Inferior parietal cortex (tissue), 1 donor: ENCODE measurements around the gene VPS11.
"Not testable (repeated sequence)": the region's sequence is repeated elsewhere in the genome, so short reads cannot be mapped to it uniquely, and the experiment has no call there.

Source experiments
- DNase-seq: peaks from one replicate; pipeline ENCODE4 v3.0.0-alpha.2; 2016; ENCODE audit errors: extremely low spot score

The VPS11 gene

DNA sequence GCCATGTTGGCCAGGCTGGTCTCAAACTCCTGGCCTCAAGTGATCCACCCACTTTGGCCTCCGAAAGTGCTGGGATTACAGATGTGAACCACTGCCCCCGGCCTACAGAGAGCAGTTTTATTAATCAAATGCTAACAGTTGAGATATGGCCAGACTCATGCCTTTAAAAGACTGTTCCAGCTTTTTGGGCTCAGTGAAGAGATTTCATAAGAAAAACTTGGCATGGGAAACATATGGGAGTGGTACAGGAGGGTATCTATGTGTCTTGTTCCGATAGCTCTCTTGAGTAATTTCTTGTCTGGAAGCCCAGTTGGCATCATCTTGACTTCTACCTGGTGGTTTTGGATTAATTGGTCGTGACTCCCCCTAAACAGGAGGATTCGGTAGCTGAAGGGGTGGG, 28.7 kb upstream of the VPS11 start:
- no peak for DNase-seq

DNA sequence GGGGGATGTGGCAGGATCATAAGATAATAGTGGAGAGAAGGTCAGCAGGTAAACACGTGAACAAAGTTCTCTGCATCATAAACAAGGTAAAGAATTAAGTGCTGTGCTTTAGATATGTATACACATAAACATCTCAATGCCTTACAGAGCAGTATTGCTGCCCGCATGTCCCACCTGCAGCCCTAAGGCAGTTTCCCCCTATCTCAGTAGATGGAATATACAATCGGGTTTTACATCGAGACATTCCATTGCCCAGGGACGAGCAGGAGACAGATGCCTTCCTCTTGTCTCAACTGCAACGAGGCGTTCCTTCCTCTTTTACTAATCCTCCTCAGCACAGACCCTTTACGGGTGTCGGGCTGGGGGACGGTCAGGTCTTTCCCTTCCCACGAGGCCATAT, 28.1 kb upstream of the VPS11 start:
- DNase-seq: not testable (repeated sequence)

DNA sequence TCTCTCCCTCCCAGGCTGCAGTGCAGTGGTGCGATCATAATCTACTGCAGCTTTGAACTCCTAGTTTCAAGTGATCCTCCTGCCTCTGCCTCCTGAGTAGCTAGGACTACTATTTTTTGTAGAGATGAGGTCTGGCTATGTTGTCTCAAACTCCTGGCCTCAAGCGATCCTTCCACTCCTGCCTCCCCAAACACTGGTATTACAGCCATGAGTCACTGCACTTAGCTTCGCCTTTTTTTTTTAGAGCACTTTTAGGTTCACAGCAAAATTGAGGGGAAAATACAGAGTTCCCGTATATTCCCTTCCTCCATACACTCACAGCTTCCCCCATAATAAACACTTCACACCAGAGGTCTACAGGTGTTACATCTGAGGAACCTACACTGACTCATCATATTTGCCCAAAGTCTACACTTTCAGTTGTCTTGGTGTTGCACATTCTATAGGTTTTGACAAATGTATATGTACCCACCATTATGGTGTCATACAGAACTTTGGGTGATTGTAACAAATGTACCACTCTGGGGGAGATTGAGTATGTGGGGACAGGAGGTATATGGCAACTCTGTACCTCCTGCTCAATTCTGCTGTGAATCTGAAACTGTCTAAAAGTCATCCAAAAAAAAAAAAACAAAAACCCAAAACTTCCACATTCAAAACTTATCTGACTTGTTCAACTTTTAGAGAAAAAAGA, 25.6 kb upstream of the VPS11 start:
- no peak for DNase-seq

DNA sequence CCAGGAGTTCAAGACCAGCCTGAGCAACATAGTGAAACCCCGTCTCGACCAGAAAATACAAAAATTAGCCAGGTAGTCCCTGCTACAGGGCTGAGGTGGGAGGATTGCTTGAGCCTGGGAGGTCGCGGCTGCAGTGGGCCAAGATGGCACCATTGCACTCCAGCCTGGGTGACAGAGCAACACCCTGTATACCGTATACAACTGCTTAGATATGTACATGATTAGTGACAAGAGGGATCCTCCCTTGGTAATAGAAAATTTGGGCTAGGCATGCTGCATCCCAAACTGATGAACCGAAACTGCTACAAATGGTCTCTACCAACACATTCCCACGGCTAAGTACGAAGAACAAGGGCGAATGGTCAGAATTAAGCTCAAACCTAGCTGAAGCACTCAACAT, 24.7 kb upstream of the VPS11 start:
- DNase-seq: no peak

DNA sequence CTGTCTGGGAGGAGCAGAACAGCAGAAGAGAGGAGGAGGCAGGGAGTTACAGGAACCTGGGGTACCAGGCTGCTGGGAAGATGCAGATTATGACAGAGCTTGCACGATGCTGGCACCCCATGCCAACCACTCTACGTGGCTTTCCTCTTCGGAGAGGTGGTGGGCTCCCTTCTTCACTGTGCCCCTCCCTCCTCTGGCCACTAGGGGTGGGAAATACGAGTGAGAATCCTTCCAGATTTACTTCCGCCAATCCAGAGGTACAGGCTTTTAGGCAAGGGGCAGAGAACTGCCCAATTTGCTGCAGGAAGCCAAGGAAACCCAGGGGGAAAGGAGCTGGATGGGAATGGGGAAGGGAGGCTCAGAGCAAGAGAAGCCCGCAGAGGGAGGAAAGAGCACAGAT, 22.9 kb upstream of the VPS11 start:
- DNase-seq: no peak

DNA sequence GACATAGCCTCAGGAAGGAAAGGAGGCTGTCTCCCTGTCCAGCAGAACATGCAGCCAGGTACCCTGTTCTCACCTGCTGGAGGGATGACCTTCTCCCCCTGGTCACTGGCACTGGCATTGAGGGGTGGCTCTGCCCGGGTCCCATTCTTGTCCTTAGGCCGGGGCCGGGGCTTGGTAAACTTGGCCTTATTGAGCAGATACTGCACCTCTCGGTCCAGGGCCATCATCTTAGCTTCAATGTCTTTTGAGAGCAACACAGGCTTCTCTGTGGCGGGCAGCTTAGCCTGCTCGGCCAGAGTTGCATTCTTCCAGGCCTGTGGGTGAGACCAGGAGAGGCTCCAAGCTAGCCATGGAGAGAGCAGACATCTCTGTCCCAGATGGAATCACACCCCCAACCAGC, 21.1 kb upstream of the VPS11 start:
- no peak for DNase-seq

DNA sequence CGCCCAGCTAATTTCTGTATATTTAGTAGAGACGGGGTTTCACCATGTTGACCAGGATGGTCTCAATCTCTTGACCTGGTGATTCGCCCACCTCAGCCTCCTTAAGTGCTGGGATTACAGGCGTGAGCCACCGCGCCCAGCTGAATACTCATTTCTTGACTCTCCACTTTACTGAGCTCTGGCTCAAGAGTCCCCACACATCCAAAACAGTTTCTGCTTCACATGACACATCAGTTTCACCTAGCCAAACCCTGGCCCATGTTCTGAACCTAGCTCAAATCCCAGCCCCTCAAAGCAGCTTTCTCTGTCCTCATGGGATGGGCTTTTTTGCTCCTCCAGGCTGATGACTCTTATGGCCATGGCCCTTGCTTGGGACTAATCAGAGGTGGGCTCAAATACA, 20.4 kb upstream of the VPS11 start:
- no peak for DNase-seq

DNA sequence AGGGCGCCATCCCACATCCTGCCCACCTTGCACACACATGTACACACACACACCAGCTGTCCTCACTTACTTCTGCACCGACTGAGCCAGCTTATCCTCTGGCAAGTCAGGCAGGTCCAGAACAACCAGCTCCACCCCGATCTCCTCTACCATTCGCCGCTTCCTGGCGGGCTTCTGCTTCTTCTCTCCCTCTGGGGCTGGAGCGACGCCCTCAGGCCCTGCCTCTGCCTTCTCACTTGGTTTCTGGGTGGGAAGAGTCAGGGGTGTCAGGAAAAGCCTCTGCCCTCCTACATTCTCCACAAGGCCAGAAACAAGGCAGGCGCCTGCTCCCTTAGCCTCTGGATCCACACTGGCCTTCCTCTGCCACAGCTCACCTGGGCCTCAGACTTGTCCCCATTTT, 19.0 kb upstream of the VPS11 start:
- no peak for DNase-seq

DNA sequence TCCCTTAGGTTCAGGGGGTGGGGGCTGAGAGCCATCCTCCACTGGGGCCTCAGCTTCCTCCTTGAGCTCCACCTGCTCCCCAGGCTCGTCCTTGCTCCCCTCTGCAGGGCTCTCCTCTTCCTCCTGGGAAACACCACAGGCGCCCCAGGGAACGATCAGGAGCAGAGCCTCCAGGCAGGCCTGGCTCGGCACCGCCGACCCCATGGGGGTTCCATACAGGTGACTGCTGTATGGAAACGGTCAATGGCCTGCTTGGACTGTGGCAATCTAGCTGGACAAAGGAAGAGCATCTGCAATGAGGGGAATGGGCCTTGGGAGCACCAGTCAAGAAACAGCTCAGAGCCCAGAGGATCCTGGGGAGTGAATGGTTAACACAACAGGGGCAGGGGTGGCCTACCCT, 18.5 kb upstream of the VPS11 start:
- DNase-seq: no peak

DNA sequence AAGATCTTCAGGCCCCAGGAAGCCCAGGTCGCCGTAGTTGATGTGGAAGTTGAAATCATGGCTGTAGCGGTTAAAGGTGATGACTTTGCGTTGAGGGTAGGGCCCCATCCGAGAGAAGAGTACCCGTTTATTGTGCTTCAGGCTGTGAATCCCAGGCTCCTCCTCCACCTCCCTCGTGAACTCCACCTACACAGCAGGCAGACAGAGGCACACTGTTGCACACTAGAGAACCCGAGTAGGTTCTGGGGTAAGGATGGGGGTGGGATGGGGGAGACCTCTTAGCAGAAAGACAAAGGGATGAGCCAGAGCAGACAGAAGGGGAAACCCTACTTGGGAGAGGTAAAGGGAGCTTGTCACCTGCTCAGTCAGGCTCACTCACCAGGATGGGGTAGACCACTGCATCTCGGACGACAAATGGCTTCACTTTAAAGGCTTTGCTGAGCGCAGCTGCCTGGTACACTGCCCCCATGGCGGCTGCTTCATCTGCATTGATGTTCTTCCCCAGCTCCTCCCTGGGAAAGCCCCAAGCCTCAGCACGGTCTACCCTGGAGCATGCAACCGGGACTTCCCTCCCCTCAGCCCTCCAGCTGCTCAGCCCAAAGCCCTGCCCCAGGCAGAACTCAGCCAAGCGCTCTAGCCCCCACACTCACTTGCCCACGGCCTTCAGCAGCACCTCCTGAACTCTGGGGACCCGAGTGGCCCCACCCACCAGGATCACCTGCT, 16.0 kb upstream of the VPS11 start:
- DNase-seq: no peak

DNA sequence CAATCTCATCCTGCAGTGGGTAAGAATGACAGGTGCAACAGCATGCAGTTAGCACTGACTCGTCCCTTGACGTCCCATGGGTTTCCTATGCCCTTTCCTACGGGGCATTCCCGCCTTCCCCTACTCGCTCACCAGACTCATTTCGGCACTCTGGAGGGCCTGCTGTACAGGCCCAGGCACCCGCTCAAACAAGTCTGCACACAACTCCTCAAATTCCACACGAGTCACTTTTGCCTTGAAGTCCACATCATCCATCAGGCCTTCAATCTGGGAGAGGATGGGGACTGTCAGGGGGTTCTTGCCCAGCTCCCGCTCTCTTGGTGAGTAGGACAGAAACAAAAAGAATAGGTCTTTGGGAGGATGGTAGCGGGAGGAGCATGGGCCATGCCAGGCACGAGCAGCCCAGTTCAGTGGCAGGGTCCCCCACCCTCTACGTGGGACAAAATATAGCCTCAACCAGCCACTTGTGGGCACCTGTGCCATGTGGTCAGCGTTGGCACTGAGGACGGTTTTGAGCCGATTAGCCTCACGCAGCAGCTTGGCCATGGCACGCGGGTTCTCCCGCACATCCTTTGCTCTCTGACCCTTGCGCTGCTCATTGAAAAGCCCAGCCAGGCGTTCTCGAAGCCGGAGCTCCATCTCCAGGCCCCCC, 15.3 kb upstream of the VPS11 start:
- DNase-seq: no peak

DNA sequence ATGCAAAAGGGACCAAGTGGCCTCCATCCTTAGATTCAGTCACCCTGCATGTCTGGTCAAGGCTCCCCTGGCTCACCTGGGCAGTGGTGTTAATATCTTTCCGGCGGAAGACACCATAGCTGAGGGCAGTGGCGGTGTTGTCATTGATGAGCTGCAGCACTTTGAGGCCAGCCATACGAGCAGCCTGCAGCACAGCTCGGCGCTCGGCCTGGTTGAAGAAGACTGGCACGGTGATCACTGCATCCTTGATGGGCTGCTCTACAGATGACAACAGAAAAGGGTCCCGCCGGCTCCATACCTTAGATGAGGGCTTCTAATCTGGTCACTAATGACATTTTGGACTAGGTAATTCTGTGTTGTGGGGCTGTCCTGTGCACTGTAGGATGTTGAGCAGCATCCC, 13.2 kb upstream of the VPS11 start:
- DNase-seq: no peak

DNA sequence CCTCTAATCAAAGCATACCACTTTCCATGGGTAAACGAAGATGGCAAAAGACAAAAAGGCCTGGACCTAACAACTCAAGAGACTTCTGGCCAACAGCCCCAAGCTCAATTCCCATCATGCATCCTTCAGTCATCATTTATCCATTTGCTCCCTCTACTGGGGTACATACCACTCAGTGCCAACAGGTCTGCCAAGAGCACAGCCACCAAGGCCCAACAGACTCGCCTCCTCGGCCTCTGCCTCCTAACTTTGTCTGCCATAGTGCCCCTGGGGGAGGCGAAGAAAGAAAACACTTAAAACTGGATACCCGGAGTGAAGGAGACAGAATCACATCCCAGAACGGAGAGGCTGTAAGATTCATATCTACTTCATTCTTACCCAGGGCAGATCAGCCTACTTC, 11.7 kb upstream of the VPS11 start:
- no peak for DNase-seq

DNA sequence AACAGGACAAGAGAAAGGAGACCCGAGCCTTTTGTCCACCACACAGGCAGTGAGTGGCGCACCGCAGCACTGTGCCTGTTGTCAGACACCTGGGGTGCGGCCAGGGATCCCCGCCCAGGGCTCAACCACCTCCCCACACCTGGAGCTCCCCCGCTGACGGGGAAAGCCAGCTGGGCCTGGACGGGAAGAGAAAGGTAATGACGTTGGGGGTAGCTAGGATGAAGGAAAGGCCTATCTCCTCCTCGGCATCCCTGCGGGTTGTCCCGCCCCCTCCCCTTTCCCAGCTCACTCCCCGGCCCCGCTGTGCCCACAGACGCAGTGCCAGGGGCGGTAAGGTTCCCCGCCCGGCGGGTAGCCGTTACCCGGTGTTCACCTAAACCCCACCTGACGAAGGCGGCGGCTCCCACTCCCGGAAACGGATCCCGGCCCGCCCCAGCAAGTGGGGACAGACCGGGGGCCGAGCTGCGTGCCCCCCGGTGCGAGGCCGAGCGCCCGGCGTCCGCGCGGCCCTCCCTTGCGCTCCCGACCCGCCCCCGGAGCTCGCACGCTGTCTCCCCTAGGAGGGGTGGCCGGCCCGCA, 11.1 kb upstream of the VPS11 start:
- DNase-seq: no peak

DNA sequence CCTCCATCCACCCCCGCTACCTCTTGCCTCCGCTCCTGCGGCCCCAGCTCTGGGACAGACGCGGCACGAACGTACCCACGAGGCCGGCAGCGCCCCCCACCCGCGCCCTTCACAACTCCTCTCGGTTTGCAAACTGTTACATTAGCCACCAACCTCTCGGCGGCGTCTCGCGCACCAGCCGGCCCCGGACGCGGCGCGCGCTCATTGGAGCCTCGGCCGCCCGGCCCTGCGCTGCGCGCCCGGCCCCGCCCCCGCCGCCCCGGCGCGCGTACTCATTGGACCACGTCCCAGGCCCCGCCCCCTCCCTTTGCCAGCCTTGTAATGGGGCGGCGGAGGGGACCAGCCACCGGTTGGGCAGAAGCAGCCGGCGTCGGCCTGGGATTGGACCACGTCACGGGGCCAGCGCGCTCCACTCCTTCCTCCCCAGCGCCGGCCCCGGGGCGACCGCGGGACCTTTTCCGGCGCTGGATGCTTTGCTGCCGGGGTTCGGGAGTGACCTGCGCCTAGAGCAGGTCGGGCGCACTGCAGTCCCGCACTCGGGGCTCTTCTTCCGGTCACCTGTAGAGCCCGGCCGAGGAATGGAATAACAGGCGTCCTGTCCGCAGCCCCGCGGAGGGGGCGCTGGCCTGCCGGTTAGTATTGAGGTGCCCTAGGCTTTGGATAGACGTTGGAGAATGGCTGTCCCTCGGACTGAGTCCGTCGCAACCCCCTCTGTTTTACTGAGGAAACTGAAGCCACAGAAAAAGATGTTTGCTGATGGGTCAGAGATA, 10.4 kb upstream of the VPS11 start, which contains the start of gene HYOU1:
TSS of gene HYOU1 (minus strand) at position 206 of the 770 bp plus-strand sequence. CDS start 1,045 bp downstream, outside the sequence.
- peak; percentile 90 for DNase-seq

DNA sequence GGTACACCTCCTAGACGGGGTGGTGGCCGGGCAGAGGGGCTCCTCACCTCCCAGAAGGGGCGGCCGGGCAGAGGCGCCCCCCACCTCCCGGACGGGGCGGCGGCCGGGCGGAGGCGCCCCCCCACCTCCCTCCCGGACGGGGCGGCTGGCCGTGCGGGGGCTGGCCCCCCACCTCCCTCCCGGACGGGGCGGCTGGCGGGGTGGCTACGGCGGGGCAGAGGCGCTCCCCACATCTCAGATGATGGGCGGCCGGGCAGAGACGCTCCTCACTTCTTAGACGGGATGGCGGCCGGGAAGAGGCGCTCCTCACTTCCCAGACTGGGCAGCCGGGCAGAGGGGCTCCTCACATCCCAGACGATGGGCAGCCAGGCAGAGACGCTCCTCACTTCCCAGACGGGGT, 8.5 kb upstream of the VPS11 start:
- DNase-seq: not testable (repeated sequence)

DNA sequence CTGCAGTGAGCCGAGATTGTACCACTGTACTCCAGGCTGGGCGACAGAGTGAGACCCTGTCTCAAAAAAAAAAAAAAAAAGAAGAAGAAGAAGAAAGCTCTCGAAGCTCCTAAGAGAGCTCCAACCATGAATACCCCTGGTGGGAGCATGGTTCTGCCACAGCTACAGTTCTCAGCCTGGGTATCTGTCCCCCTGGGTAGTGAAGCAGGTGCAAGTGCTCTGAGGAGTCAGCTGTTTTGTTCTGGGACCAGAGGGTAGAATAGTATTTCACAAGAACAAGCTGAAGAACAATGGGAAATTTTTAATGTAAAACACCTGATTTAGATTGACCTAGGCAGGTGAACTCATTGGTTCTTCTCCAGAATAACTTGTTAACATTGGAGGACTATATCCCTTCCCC, 6.4 kb upstream of the VPS11 start:
- no peak for DNase-seq

DNA sequence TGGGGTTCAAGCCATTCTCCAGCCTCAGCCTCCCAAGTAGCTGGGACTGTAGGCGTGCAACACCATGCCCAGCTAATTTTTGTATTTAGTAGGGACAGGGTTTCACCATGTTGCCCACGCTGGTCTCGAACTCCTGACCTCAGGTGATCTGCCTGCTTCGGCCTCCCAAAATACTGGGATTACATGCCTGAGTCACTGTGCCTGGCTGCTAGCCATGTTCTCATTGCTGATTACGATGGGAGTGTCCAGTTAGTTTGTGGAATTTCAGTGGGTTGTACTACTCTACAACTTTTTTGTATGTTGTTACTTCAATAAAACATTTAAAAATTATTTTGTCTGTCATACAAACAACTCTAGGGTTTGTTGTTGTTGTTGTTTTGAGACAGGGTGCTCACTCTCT, 4.8 kb upstream of the VPS11 start:
- DNase-seq: no peak

DNA sequence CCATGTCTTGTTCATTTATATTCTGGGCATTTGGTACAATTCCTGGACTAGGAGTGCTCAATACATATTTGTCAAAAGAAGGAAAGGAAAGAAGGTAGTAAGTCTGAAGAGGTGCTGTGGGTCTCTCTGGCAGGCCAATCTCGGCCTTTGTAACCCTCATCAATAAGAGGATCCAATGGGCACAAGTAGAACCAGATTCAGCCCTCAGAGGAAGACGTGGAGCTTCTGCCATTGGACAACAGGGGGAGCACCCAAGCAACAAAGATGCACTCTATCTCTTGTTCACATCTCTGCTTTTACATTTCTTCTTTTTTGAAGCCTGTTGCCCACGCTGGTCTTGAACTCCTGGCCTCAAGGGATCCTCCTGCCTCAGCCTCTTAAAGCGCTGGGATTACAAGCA, 2.2 kb upstream of the VPS11 start:
- no peak for DNase-seq

DNA sequence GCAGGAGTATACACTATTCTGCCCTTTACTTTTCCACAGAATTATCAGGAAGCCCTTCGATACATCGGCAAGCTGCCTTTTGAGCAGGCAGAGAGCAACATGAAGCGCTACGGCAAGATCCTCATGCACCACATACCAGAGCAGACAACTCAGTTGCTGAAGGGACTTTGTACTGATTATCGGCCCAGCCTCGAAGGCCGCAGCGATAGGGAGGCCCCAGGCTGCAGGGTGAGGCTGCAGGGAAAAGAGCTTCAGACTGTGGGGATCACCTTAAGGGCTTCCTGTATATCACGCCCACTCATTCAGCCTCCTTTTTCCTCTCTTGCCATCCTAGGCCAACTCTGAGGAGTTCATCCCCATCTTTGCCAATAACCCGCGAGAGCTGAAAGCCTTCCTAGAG, 10.2 kb downstream of the VPS11 start:
- DNase-seq: no peak

DNA sequence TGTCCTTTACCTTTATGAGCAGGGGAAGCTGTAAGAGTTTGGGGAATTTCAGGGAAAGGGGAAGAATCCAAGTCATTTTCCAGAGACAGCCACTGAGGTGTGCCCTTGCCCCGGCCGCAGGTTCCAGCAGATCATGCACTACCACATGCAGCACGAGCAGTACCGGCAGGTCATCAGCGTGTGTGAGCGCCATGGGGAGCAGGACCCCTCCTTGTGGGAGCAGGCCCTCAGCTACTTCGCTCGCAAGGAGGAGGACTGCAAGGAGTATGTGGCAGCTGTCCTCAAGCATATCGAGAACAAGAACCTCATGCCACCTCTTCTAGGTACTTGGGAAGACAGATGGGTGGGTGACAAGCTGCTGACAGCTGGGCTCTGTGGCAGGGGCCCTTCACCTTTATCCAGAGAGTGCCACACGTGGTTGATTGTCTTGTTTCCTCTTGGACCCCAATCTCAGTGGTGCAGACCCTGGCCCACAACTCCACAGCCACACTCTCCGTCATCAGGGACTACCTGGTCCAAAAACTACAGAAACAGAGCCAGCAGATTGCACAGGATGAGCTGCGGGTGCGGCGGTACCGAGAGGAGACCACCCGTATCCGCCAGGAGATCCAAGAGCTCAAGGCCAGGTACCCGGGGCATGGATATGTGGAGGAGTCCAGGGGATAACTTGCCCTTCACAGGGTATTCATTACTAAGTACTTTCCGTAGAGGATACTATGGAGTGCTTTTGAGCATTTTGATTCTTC, 11.2 kb downstream of the VPS11 start:
- no peak for DNase-seq
